ENCODE results near the gene PLA2G2C. TPM values are rescaled to one million over a fixed set of nuclear protein-coding genes. Genes with fewer than 3 reads are reported as not detected.
"Not testable (repeated sequence)": the region's sequence is repeated elsewhere in the genome, so short reads cannot be mapped to it uniquely, and the experiment has no call there.

The PLA2G2C gene
- total RNA-seq, 2 experiments from 2014 or later, result not detected

DNA sequence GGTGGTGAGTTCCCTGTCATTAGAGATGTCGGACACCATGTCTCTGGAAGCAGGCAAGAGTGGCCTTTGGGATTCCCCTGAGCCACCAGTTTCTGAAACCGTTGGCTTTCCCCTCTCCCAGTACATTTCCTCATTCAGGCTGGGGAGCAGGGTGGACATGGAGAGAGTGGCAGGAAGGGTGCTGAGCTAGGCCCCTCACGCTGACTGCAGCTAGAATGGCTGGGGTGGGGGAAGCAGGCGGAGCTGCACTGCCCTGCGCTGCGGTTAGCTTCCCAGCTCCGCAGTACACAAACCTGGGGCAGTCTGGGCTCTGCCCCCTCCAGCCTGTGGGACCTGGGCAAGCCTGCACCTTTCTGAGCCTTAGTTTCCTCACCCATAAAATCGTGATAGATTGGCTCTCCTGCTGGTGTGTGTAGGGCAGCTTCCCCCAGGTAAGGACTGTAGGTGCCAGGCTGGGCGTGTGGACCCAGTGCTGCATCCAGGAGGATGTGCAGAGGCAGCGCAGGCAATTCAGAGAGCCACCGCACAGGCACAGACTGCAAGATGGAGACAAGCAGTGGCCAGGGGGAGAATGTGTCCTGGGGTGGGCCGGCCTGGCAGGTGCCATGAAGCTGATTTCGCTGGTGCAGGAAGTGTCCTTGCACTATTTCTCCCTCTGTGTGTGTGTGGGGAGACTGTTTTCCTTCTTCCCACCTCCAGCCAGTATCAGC lies 44.2 kb downstream of the PLA2G2C start:
- no peak for DNase-seq
- Mint-ChIP-seq H3K9me3 (no peaks in the 10 kb centered on the region), H3K36me3 (ENCODE audit: low read depth) (no peaks in the 10 kb centered on the region), H3K27ac (no peak overlapping the region), H3K27me3 (no peaks in the 10 kb centered on the region), H3K4me1 (no peaks in the 10 kb centered on the region), H3K4me3 (no peak overlapping the region)
- ChIA-PET POLR2A (no interaction called here), CTCF (no interaction called here)

DNA sequence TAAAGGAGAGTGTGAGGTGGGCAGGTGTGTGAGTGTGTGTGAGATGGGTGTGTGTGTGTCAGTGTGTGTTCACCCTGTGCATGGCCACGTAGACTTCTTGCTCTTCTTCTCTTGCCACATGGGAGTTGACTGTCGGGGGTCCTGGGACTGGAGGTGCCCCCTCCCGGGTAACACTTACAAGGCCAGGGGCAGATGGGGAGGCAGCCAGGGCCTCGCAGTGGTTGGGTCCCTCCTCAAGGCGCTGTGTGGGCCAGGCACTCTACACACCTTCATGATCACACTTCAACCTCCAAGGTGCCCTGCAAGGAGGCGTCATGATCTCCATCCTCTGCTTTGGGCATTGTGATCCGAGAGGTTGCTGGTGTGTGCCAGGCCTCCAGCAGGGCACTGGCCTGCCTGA lies 44.9 kb downstream of the PLA2G2C start:
- DNase-seq, result no peak
- no peak overlapping the region for H3K4me3 Mint-ChIP-seq
- POLR2A ChIA-PET, result no interaction called here
- no peaks in the 10 kb centered on the region for H3K4me1 Mint-ChIP-seq
- H3K27me3 Mint-ChIP-seq, result no peaks in the 10 kb centered on the region
- no peaks in the 10 kb centered on the region for H3K36me3 Mint-ChIP-seq (ENCODE audit: low read depth)
- CTCF ChIA-PET, result no interaction called here
- H3K27ac Mint-ChIP-seq, result no peak overlapping the region
- no peaks in the 10 kb centered on the region for H3K9me3 Mint-ChIP-seq

DNA sequence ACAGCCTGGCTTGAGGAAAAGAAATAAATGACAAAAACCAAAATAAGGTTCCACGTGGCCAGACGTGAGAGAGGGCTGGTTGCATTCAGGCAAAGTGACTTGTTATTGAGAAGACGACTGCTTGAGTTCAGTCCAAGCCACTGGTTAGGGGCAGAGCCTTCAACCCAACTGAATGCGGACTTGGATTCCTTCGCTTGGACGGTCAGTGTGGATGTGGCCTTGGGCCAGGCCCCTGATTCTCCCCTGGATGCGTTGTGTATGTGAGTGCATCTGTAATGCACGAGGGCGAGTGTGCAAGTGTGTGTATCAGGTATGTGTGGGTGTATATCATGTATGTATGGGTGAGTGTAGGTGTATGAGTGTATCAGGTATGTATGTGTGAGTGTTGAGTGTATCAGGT lies 45.3 kb downstream of the PLA2G2C start:
- Mint-ChIP-seq H3K4me3 (no peak overlapping the region), H3K36me3 (ENCODE audit: low read depth) (no peaks in the 10 kb centered on the region), H3K27me3 (peaks cover 3% of the 10 kb centered on the region), H3K9me3 (no peaks in the 10 kb centered on the region), H3K4me1 (no peaks in the 10 kb centered on the region), H3K27ac (no peak overlapping the region)
- no peak for DNase-seq
- CTCF ChIA-PET, result no interaction called here
- POLR2A ChIA-PET, result no interaction called here

DNA sequence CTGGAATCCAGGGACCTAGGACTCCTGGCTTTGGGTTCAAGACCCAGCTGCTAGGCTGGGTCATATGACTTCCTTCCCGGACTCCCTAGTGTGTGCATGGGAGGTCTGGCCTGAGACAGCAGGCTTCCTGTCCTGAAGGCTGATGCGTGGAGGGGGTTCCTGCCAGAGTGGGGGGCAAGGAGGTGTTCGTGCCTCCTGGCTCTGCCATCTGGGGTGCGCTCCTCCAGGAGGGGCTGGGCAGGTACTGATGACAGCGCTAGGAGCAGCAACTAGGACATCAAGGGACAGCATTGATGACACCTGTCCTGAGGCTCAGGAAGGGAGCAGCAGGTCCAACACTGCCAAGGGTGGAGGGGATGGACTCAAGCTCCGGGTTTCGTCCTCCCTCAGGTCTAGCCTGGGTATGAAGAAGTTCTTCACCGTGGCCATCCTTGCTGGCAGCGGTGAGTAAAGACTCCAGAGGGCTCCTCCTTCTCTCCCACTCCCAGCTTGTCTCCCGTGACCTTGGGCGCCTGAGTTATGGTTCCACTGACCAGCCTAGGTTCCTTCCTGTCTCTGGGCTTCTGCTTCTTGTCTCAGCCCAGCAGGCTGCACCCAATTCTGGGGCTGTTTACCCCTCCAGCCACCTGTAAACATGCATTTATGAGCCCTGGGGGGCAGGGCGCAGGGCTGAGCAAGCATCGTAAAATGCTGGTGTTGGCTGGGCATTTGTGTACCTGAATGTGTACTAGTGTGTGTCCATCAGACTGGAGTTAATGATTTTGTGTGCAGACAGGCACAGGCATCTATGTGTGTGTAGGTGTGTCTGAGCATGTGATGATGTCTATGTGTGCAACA lies 46.3 kb downstream of the PLA2G2C start:
- ChIA-PET CTCF (no interaction called here), POLR2A (no interaction called here)
- no peak overlapping the region for H3K27ac Mint-ChIP-seq
- no peaks in the 10 kb centered on the region for H3K36me3 Mint-ChIP-seq (ENCODE audit: low read depth)
- DNase-seq, result no peak
- peaks cover 5% of the 10 kb centered on the region for H3K27me3 Mint-ChIP-seq
- H3K4me3 Mint-ChIP-seq, result no peak overlapping the region
- H3K4me1 Mint-ChIP-seq, result no peaks in the 10 kb centered on the region
- no peaks in the 10 kb centered on the region for H3K9me3 Mint-ChIP-seq

DNA sequence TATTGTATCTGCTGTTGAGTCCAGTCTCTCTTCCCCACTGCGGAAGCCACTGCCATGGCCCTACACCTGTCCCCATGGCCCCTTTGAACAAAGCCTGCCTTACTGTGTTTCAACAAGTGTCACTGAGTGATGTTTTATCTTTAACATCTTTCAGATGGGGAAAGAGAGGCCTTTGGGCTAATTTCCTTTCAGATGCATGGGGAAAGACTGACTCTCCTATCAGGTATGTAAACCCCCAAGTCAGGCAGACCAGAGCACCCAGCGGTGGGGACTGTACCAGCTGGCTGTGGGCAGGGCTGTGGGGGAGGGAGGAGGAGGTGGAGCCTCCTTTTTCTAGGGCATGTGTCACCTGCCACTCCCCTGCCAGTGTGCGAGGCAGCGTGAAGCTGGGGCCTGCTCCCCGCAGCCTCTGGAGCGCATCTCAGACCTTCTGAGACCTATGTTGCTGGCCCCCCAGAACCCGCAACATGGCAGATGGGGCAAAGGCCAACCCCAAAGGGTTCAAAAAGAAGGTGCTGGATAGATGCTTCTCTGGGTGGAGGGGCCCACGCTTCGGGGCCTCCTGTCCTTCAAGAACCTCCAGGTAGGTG lies 47.3 kb downstream of the PLA2G2C start, which contains the start of gene PLA2G2F:
Gene PLA2G2F, plus strand, starts transcription at position 363 of the 590 bp plus-strand sequence. Its CDS starts 105 bp downstream, at position 468.
- H3K27ac Mint-ChIP-seq, result no peak within 1 kb of the TSS
- no peak within 1 kb of the TSS for H3K4me3 Mint-ChIP-seq
- ChIA-PET POLR2A (no interaction called here), CTCF (no interaction called here)
- no peaks in the 10 kb centered on the region for H3K4me1 Mint-ChIP-seq
- H3K27me3 Mint-ChIP-seq, result peaks cover 7% of the 10 kb centered on the region
- H3K9me3 Mint-ChIP-seq, result no peaks in the 10 kb centered on the region
- DNase-seq, result no peak
- no peaks in the 10 kb centered on the region for H3K36me3 Mint-ChIP-seq (ENCODE audit: low read depth)

DNA sequence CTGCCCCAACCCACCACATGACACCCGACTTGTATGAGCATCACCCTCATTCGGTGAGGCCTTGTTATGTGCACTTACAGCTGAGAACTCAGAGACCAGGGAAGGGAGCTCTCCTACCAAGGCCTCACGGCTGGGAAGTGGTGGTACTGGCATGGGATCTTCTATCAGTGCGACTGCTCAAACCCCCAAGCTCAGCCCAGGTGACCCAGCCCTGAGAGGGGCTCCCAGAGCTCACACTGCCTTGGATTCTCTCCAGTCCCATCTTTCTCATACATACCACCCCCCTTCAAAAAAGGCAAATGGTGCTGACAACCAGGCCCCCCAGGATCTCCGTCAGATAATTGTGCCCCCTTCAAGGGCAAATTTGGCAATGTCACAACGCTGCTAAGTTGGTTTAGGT lies 48.0 kb downstream of the PLA2G2C start:
- Mint-ChIP-seq H3K9me3 (no peaks in the 10 kb centered on the region), H3K27me3 (peaks cover 11% of the 10 kb centered on the region), H3K4me3 (no peak overlapping the region), H3K4me1 (no peaks in the 10 kb centered on the region), H3K27ac (no peak overlapping the region), H3K36me3 (ENCODE audit: low read depth) (no peaks in the 10 kb centered on the region)
- DNase-seq, result no peak
- POLR2A ChIA-PET, result no interaction called here
- CTCF ChIA-PET, result interaction anchor here (0.6 kb wide), 1 partner anchor 14 kb away, joined by 4 read pairs; no protein-coding TSS in a partner anchor

DNA sequence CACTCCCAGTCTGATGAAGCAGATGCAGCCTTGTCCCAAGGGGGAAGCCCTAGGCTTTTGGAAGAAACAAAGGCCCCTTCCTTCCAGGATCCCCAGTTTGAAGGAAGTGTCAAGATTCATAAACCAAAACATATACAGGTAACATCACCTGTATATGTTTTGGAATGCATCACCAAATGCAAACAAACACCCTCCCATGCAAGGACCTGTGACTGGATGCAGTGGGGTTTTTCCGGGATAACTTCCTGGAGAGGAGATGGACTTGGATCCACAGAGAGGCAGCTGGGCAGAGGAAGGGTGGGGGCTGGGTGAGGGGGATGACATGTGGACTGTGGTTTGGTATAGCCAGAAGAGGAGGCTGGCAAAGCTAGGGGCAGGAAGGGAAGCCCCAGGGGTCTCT lies 48.7 kb downstream of the PLA2G2C start:
- Mint-ChIP-seq H3K36me3 (ENCODE audit: low read depth) (no peaks in the 10 kb centered on the region), H3K4me3 (no peak overlapping the region), H3K9me3 (no peaks in the 10 kb centered on the region), H3K27me3 (peaks cover 14% of the 10 kb centered on the region), H3K27ac (no peak overlapping the region), H3K4me1 (no peaks in the 10 kb centered on the region)
- no peak for DNase-seq
- ChIA-PET CTCF (no interaction called here), POLR2A (no interaction called here)

DNA sequence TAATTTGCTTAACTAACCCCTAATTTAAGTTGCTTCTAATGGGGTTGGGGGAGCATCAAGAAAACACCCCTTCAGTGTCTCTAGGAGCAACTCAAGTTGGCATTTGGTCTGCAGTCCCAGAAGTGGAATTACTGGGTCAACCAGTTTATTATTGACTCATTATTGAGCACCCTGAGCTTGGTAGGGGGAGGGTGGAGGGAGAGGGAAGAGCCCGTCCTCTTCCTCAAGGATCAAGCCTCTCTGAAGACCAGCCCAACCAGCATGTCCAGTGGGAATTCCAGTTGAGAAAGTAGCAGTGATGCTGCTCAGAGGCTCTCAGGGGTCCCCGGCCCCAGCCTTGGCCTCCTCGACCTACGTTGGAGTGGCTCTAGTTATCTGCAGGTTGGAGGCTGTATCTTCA lies 49.3 kb downstream of the PLA2G2C start:
- no peak overlapping the region for H3K4me3 Mint-ChIP-seq
- no peaks in the 10 kb centered on the region for H3K9me3 Mint-ChIP-seq
- ChIA-PET CTCF (no interaction called here), POLR2A (no interaction called here)
- no peaks in the 10 kb centered on the region for H3K4me1 Mint-ChIP-seq
- peaks cover 17% of the 10 kb centered on the region for H3K27me3 Mint-ChIP-seq
- no peak overlapping the region for H3K27ac Mint-ChIP-seq
- DNase-seq, result no peak
- no peaks in the 10 kb centered on the region for H3K36me3 Mint-ChIP-seq (ENCODE audit: low read depth)

DNA sequence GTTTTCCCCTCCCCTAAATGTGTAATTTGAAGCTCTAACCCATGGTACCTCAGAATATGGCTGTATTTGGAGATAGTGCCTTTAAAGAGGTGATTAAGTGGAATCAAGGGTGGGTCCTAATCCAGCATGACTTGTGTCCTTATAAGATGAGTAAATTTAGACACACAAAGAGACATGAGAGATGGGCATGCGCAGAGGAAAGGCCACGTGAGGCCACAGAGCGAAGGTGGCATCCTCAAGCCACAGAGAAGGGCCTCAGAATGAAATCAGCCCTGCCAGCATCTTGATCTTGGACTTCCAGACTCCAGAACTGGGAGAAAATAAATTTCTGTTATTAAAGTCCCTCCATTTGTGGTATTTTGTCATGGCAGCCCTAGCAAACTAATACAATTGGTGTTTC lies 50.1 kb downstream of the PLA2G2C start:
- H3K36me3 Mint-ChIP-seq (ENCODE audit: low read depth), result no peaks in the 10 kb centered on the region
- POLR2A ChIA-PET, result no interaction called here
- H3K4me1 Mint-ChIP-seq, result no peaks in the 10 kb centered on the region
- CTCF ChIA-PET, result no interaction called here
- no peaks in the 10 kb centered on the region for H3K9me3 Mint-ChIP-seq
- no peak for DNase-seq
- no peak overlapping the region for H3K27ac Mint-ChIP-seq
- peaks cover 19% of the 10 kb centered on the region for H3K27me3 Mint-ChIP-seq
- no peak overlapping the region for H3K4me3 Mint-ChIP-seq

DNA sequence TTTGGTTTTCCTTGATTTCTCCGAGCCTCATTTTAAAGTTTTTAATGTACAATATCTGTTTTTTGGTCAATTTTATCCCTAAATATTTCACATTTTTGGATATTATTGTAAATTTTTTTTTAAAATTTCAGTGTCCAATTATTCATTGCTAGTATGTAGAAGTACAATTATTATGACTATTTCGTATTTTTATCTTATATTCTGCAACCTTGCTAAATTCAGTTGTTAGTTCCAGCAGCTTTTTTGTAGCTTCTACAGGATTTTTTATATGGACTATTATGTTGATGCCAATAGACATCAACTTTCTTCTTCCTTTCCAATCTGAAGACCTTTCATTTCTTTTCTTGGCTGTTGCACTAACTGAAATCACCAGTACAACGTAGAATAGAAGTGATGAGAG lies 51.3 kb downstream of the PLA2G2C start:
- peaks cover 19% of the 10 kb centered on the region for H3K27me3 Mint-ChIP-seq
- H3K27ac Mint-ChIP-seq, result no peak overlapping the region
- no peaks in the 10 kb centered on the region for H3K4me1 Mint-ChIP-seq
- no peak overlapping the region for H3K4me3 Mint-ChIP-seq
- H3K36me3 Mint-ChIP-seq (ENCODE audit: low read depth), result no peaks in the 10 kb centered on the region
- no peaks in the 10 kb centered on the region for H3K9me3 Mint-ChIP-seq
- CTCF ChIA-PET, result interaction anchor here (0.7 kb wide), 1 partner anchor 546 kb away, joined by 3 read pairs; no protein-coding TSS in a partner anchor
- DNase-seq, result no peak
- POLR2A ChIA-PET, result interaction anchor here (0.7 kb wide), 1 partner anchor 1912 kb away, joined by 4 read pairs; no protein-coding TSS in a partner anchor

DNA sequence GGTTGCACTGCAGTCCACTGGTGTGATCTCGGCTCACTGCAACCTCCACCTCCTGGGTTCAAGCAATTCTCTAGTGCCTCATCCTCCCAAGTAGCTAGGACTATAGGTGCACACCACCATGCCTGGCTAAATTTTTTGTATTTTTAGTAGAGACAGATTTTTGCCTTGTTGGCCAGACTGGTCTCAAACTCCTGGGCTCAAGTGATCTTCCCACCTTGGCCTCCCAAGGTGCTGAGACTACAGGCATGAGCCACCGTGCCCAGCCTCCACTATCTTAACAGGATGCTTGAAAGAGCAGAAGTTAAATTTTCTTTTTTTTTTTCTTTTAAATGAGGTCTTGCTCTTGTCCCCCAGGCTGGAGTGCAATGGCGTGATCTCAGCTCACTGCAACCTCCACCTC lies 55.8 kb downstream of the PLA2G2C start:
- peaks cover 17% of the 10 kb centered on the region for H3K27me3 Mint-ChIP-seq
- H3K4me1 Mint-ChIP-seq; H3K4me3 Mint-ChIP-seq; POLR2A ChIA-PET; DNase-seq; H3K9me3 Mint-ChIP-seq; H3K27ac Mint-ChIP-seq; H3K36me3 Mint-ChIP-seq (ENCODE audit: low read depth); CTCF ChIA-PET: not testable (repeated sequence)

DNA sequence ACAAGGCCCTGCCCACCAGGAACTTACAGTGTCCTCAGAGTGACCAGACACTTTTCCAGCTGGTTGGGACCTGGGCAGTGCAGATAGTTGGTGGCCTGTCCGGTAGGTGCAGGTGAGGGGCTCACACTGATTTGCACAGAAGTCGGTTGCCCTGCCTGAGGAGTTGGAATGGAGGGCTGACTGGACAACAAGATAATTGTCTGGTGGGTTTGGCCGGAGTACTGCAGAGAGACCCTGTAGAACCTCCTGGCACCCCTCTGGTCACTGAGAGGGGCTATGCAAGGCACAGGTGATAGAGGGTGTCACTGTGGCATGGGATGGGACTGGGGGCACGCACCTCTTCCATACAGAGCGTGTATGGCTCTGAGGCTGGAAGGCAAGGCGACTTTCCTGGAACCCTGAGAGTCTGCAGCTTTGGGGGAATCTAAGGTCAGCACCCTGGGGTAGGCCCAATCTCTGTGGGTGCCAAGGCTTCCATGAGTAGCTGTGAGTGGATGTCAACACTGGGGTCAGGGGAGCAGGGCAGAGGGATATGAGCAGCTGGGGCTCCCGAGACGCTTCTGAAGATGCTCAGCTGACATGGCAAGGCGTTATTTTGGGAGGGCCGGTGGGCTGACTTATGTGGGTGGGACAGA lies 59.4 kb downstream of the PLA2G2C start:
- no peaks in the 10 kb centered on the region for H3K4me1 Mint-ChIP-seq
- no peak overlapping the region for H3K4me3 Mint-ChIP-seq
- H3K36me3 Mint-ChIP-seq (ENCODE audit: low read depth), result peaks cover 1% of the 10 kb centered on the region
- ChIA-PET CTCF (no interaction called here), POLR2A (no interaction called here)
- no peak overlapping the region for H3K27ac Mint-ChIP-seq
- H3K27me3 Mint-ChIP-seq, result peaks cover 14% of the 10 kb centered on the region
- peaks cover 2% of the 10 kb centered on the region for H3K9me3 Mint-ChIP-seq
- no peak for DNase-seq
